NOMO-1 treated with DMSO at 0.1 percent for 48 hours (cell line): ENCODE measurements around the gene GPR45.
"Not testable (repeated sequence)": the region's sequence is repeated elsewhere in the genome, so short reads cannot be mapped to it uniquely, and the experiment has no call there.

Experiments used
- DNase-seq: peaks from one replicate; lab custom pipeline; 2025; ENCODE audit not compliant: unreplicated experiment; lab: John Stamatoyannopoulos, UW

GPR45 gene, protein sequence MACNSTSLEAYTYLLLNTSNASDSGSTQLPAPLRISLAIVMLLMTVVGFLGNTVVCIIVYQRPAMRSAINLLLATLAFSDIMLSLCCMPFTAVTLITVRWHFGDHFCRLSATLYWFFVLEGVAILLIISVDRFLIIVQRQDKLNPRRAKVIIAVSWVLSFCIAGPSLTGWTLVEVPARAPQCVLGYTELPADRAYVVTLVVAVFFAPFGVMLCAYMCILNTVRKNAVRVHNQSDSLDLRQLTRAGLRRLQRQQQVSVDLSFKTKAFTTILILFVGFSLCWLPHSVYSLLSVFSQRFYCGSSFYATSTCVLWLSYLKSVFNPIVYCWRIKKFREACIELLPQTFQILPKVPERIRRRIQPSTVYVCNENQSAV

GRCh38 chr2:105241443-105241842, at the start of gene GPR45:
TSS of gene GPR45 (plus strand) at chr2:105241743. CDS start at chr2:105241859, 116 bp downstream.
- DNase-seq, result no peak

DNA sequence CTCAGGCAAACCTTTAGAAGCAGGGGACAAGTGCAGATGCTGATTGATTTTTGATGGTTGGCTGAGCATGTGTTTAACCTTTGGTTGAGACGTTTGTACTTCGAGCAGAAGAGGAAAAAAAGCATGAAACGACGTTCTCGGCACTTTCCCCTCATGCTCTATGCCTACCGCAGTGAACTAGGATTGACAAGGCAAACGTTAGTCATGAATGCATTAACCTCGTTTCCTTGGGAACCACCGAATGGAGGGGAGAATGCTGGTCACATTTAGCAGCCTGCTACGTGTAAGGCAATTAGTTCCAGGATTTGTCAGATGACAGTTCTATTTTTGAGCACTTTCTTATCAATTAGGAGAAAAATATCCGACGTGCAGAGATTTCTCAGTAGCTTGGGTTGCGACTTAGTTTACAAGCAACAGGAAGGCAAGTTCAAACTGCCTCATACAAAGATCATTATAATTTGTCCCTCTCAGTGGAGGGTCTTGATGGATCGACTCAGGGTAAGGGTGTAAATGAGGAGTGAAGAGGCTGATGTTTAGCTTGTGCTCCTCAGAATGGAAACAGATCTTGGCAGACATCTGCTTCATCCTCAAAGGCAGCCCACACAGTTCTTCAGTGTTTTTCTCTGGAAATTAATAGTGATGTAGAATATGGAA, 47.4 kb upstream of the GPR45 start:
- DNase-seq, result no peak

DNA sequence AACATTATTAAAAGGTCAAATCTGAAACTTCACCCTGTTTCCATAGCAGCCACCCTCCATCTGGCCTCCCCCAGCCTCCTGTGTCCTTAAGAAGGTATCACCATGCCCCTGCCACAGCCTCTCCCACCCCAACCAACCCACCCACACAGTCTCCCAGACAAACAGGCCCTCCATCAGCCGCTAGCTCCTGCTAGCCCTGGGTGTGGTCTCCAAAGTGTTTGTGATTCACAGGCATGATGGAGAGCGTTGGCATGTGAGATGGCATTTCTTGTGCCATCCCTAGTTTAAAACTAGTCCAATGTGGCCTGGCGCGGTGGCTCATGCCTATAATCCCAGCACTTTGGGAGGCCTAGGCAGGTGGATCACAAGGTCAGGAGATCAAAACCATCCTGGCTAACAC, 44.9 kb upstream of the GPR45 start:
- no peak for DNase-seq

GRCh38 chr2:105215586-105216192, 25.9 kb upstream of the GPR45 start:
- no peak for DNase-seq

- DNase-seq, result no peak
Measured at GRCh38 chr2:105220604-105221003, 20.9 kb upstream of the GPR45 start.

DNA sequence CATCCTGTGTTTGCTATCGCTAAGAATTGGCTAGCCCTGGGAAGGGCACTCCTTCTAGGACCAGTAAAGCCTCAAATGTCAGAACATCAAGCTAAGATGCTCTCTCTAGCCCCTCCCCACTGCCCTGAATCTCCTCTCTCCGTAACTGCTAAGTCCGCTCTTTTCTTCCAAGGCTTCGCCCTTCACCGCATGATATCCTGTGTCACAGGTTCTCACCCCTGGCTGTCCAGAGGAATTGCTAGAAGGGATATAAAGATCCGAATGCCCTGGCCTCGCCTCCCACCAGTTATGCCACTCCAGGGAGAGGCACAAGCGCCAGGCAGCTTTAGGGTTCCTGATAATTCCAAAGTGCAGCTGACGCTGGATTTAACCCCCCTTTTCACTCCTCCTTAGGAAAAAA, 17.1 kb upstream of the GPR45 start:
- DNase-seq, result no peak

- no peak for DNase-seq
Measured at GRCh38 chr2:105231232-105231619, 10.3 kb upstream of the GPR45 start.

- peak; percentile 45 for DNase-seq
Measured at GRCh38 chr2:105235388-105236059, 6.0 kb upstream of the GPR45 start.

DNA sequence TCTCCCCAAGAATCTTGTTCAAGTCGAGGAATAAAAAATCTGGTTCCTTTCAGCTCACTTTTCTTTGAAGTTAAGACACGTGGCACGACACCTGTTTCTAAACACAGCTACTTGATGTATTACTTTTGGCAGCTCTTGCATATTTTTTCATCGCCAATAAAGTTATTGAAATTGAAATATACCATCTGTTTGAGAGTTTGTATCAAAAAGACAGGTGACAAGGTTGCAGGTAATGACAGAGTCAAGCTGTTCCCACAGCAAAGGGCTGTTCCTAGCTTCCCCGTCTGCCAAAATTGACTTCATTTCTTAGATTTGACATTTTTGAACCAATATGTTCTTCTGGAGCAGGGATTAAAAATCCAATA, 5.5 kb upstream of the GPR45 start:
- no peak for DNase-seq

GRCh38 chr2:105237045-105237765, 4.3 kb upstream of the GPR45 start:
- DNase-seq, result no peak

- DNase-seq, result no peak
Measured at GRCh38 chr2:105238664-105239240, 2.8 kb upstream of the GPR45 start.

- DNase-seq, result no peak
Measured at GRCh38 chr2:105239924-105240323, 1.6 kb upstream of the GPR45 start.

DNA sequence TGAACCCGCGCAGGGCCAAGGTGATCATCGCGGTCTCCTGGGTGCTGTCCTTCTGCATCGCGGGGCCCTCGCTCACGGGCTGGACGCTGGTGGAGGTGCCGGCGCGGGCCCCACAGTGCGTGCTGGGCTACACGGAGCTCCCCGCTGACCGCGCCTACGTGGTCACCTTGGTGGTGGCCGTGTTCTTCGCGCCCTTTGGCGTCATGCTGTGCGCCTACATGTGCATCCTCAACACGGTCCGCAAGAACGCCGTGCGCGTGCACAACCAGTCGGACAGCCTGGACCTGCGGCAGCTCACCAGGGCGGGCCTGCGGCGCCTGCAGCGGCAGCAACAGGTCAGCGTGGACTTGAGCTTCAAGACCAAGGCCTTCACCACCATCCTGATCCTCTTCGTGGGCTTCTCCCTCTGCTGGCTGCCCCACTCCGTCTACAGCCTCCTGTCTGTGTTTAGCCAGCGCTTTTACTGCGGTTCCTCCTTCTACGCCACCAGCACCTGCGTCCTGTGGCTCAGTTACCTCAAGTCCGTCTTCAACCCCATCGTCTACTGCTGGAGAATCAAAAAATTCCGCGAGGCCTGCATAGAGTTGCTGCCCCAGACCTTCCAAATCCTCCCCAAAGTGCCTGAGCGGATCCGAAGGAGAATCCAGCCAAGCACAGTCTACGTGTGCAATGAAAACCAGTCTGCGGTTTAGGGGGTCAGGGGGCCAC, 897 bp downstream of the GPR45 start:
- DNase-seq, result no peak

- DNase-seq, result no peak
Measured at GRCh38 chr2:105243961-105244360, 2.4 kb downstream of the GPR45 start.

DNA sequence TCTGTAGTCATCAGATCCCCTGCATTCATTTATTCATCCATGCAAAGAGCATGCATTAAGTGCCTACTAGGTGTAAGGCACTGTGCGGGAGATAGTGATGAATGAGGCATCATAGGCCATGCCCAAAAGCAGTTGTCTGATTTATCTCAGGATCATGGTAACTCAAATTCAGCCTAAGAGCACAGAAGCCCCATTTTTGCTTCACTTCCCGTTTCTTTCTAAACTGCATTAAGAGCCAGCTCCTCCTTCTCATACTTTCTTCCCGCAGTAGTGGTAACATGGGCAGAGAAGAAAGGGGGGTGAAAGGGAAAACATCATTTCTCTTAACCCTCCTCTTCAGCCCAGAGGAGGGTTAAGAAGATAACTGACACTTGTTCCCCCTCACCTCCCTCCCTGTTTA, 2.9 kb downstream of the GPR45 start:
- peak; percentile 4 for DNase-seq

- no peak for DNase-seq
Measured at GRCh38 chr2:105248316-105249070, 7.0 kb downstream of the GPR45 start.

GRCh38 chr2:105249181-105249580, 7.6 kb downstream of the GPR45 start:
- DNase-seq, result no peak

DNA sequence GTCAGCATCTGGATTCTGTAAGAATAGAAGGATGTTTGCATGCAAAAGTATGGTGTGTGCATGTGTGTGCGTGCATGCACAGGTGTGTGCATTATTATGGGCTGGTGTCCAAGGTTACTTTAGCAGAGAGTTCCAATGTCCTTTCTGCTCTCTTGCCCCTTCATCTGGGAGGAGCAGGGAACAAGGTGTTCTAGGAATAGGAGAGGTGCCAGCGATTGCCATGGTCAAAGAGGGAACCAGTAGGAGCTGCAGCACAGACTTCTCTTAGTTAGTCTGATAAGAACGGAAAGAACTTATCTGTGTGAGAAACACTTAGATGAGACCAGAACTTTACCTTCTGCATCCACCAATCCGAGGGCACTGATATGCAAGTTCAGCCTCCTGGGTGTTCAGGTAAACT, 8.3 kb downstream of the GPR45 start:
- no peak for DNase-seq

DNA sequence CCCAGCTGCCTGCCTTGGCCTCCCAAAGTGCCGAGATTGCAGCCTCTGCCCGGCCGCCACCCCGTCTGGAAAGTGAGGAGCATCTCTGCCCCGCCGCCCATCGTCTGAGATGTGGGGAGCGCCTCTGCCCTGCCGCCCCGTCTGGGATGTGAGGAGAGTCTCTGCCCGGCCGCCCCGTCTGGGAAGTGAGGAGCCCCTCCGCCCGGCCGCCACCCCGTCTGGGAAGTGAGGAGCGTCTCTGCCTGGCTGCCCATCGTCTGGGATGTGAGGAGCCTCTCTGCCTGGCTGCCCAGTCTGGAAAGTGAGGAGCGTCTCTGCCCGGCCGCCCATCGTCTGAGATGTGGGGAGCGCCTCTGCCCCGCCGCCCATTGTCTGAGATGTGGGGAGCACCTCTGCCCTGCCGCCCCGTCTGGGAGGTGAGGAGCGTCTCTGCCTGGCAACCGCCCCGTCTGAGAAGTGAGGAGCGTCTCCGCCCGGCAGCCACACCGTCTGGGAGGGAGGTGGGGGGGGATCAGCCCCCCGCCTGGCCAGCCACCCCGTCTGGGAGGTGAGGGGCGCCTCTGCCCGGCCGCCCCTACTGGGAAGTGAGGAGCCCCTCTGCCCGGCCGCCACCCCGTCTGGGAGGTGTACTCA, 9.6 kb downstream of the GPR45 start:
- not testable (repeated sequence) for DNase-seq
